ENCODE results near the gene PHLPP1. TPM values are rescaled to one million over a fixed set of nuclear protein-coding genes. Genes with fewer than 3 reads are reported as not detected.

PHLPP1 gene
- total and polyA plus RNA-seq, 2 of the 4 experiments (the other 2 are of a cell fraction): 3.3 to 3.6 TPM

DNA sequence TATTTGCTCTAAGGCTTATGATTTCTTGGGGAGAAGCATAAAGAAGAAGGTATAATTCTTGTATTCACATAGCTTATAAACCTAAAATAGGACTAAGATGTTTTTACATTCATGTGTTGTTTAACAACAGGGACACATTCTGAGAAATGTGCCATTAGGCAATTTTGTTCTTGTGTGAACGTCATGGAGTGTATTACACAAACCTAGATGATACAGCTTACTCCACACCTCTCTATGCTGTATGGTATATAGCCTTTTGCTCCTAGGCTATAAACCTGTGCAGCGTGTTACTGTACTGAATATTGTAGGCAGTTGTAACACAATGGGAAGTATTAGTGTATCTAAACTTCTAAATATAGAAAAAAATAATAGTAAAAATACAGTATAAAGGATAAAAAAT is 92.1 kb downstream of the PHLPP1 start:
- WGBS, 2 experiments (ENCODE audit: extremely low coverage in 2 of 2, insufficient read length in 1 of 2): no CpG with 5 or more reads among the region's 2 CpGs
- H3K9ac ChIP-seq (ENCODE audit: low read depth, low read length): no peak overlapping the region
- TF ChIP-seq, protein P1, sequence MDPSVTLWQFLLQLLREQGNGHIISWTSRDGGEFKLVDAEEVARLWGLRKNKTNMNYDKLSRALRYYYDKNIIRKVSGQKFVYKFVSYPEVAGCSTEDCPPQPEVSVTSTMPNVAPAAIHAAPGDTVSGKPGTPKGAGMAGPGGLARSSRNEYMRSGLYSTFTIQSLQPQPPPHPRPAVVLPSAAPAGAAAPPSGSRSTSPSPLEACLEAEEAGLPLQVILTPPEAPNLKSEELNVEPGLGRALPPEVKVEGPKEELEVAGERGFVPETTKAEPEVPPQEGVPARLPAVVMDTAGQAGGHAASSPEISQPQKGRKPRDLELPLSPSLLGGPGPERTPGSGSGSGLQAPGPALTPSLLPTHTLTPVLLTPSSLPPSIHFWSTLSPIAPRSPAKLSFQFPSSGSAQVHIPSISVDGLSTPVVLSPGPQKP (IDR thresholded peaks at IDR 0.05; ENCODE audit: borderline replicate concordance, low read depth, low read length): no peak
- TF ChIP-seq MXI1 (IDR thresholded peaks at IDR 0.05; ENCODE audit: borderline replicate concordance, low read depth, low read length) (no peak), POLR2A (IDR thresholded peaks at IDR 0.05; ENCODE audit: low read depth, low read length) (no peak), RCOR1 (IDR thresholded peaks at IDR 0.05; ENCODE audit: insufficient replicate concordance, low read length) (no peak), SMC3 (IDR thresholded peaks at IDR 0.05; ENCODE audit: low read depth, low read length) (no peak), CHD1 (IDR thresholded peaks at IDR 0.05; ENCODE audit: low read depth, low read length) (no peak), BHLHE40 (IDR thresholded peaks at IDR 0.05; ENCODE audit: low read depth, low read length) (no peak), FOS (IDR thresholded peaks at IDR 0.05; ENCODE audit: low read depth, low read length) (no peak), MAZ (IDR thresholded peaks at IDR 0.05; ENCODE audit: borderline replicate concordance, low read depth, low read length) (no peak), NFE2L2 (IDR thresholded peaks at IDR 0.05; ENCODE audit: low read depth, low read length) (no peak), RFX5 (IDR thresholded peaks at IDR 0.05; ENCODE audit: low read depth, low read length) (no peak), CEBPB (IDR thresholded peaks at IDR 0.05; ENCODE audit: low read depth, low read length) (no peak), RAD21 (IDR thresholded peaks at IDR 0.05; ENCODE audit: low read length) (no peak), MAFK (IDR thresholded peaks at IDR 0.05; ENCODE audit: low read depth, low read length) (no peak)
- TF ChIP-seq, protein P2, sequence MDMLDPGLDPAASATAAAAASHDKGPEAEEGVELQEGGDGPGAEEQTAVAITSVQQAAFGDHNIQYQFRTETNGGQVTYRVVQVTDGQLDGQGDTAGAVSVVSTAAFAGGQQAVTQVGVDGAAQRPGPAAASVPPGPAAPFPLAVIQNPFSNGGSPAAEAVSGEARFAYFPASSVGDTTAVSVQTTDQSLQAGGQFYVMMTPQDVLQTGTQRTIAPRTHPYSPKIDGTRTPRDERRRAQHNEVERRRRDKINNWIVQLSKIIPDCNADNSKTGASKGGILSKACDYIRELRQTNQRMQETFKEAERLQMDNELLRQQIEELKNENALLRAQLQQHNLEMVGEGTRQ (IDR thresholded peaks at IDR 0.05; ENCODE audit: low read depth, low read length): no peak
- TF ChIP-seq, protein P3, sequence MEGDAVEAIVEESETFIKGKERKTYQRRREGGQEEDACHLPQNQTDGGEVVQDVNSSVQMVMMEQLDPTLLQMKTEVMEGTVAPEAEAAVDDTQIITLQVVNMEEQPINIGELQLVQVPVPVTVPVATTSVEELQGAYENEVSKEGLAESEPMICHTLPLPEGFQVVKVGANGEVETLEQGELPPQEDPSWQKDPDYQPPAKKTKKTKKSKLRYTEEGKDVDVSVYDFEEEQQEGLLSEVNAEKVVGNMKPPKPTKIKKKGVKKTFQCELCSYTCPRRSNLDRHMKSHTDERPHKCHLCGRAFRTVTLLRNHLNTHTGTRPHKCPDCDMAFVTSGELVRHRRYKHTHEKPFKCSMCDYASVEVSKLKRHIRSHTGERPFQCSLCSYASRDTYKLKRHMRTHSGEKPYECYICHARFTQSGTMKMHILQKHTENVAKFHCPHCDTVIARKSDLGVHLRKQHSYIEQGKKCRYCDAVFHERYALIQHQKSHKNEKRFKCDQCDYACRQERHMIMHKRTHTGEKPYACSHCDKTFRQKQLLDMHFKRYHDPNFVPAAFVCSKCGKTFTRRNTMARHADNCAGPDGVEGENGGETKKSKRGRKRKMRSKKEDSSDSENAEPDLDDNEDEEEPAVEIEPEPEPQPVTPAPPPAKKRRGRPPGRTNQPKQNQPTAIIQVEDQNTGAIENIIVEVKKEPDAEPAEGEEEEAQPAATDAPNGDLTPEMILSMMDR (conservative IDR thresholded peaks at IDR 0.05; ENCODE audit: low read depth, low read length): no peak
- H2BK20ac ChIP-seq (ENCODE audit: low read depth, low read length): no peak overlapping the region
- DNase-seq: no peak
- in situ Hi-C loops (cut with MboI; ENCODE audit: low sequenced_read_pairs) (no loop called here), dilution Hi-C loops (cut with HindIII; ENCODE audit: low sequenced_read_pairs, unreplicated experiment) (no loop called here), intact Hi-C loops (cut with micrococcal nuclease) (no loop called here)
- H3K27ac ChIP-seq (ENCODE audit: insufficient read depth, low read length): no peak overlapping the region
- no peak overlapping the region for H3K14ac ChIP-seq (replicated peaks; ENCODE audit: low read depth, low read length)
- no peak overlapping the region for H2BK15ac ChIP-seq (ENCODE audit: low read depth, low read length)
- H4K5ac ChIP-seq (ENCODE audit: low read depth, low read length): no peak overlapping the region
- no peak overlapping the region for H2BK5ac ChIP-seq (ENCODE audit: low read depth, low read length, poor library complexity, severe bottlenecking)
- no peak overlapping the region for H3K4me2 ChIP-seq (ENCODE audit: low read depth, low read length)
- H4K91ac ChIP-seq (ENCODE audit: insufficient read depth, low read depth, low read length): no peak overlapping the region
- no peak overlapping the region for H2AK9ac ChIP-seq (replicated peaks; ENCODE audit: low read depth, low read length, poor library complexity)
- no TSS peak for BruUV-seq (replicated peaks)
- no peaks in the 10 kb centered on the region for H3K9me3 ChIP-seq (ENCODE audit: control insufficient read depth, insufficient read depth, low read length)
- no peak for ATAC-seq (ENCODE audit: low read depth)
- H3K79me1 ChIP-seq (ENCODE audit: low read depth in 1 of 2, low read length in 2 of 2): peaks cover 4 to 10% of the 10 kb centered on the region in 2 experiments; a peak in 2 of 4 replicates
- ChIA-PET CTCF (no interaction called here), POLR2A (ENCODE audit: unreplicated experiment) (no interaction called here)
- H3K36me3 ChIP-seq (ENCODE audit: control insufficient read depth, insufficient read depth, low read length): no peaks in the 10 kb centered on the region
- no peak overlapping the region for H2AK5ac ChIP-seq (ENCODE audit: low read depth, low read length)
- no peak overlapping the region for H3K23ac ChIP-seq (ENCODE audit: low read depth, low read length)
- H3K56ac ChIP-seq (ENCODE audit: extremely low read depth, insufficient read depth, low read length): no peak overlapping the region
- no peak overlapping the region for H3K4ac ChIP-seq (ENCODE audit: low read depth, low read length)
- no peak overlapping the region for H2AFZ ChIP-seq (replicated peaks; ENCODE audit: low read length, poor library complexity)
- no peak overlapping the region for H3K4me3 ChIP-seq (ENCODE audit: insufficient read depth, low read depth, low read length)
- no peak overlapping the region for H3K18ac ChIP-seq (ENCODE audit: low read depth, low read length)
- no peaks in the 10 kb centered on the region for H3K27me3 ChIP-seq (ENCODE audit: control insufficient read depth, insufficient read depth, low read length)
- H3K4me1 ChIP-seq (ENCODE audit: control insufficient read depth, insufficient read depth, low read length): peaks cover 2% of the 10 kb centered on the region
- H2BK120ac ChIP-seq (ENCODE audit: low read depth, low read length): no peak overlapping the region
- H4K8ac ChIP-seq (ENCODE audit: low read depth in 2 of 2, low read length in 2 of 2): no peak overlapping the region
- no peaks in the 10 kb centered on the region for H3K9me1 ChIP-seq (ENCODE audit: insufficient read depth, low read length)
- H4K20me1 ChIP-seq (ENCODE audit: insufficient read depth, low read length): no peaks in the 10 kb centered on the region

Data from IMR-90 (cell line).